Ishikawa (cell line): ENCODE data around the gene BTBD9.

Experiments
- RAD21 ChIP-seq: IDR thresholded peaks from 2 replicates; pipeline ENCODE4 v1.6.1; 2012; ENCODE audit warnings: low read depth
- YY1 ChIP-seq: IDR thresholded peaks from 2 replicates; pipeline ENCODE4 v1.6.1; 2012; ENCODE audit warnings: low read depth

DNA sequence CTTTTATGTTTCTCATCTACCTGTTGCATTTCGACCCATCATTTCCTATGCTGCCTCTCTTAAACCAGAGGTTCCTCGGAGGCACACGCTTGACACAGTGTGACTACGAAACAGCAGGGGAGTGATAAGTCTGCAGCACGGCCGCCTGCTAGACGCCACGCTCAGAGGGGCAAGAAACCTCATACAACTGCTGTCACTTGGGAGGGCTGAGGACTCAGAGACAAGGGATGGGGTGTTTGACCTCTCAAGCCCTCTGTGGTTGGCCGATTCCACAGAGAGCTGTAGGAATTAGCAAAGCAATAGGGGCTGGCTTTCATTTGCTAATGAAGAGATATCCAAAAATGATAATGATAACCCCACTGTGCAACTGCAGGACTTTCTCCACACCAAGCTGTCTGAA, 447.7 kb downstream of the BTBD9 start:
- TF ChIP-seq RAD21, result no peak
- no peak for TF ChIP-seq YY1
